NB4 (cell line): ENCODE measurements around the gene AMN1.
"Not testable (repeated sequence)": the region's sequence is repeated elsewhere in the genome, so short reads cannot be mapped to it uniquely, and the experiment has no call there.

ENCODE experiments used
- DNase-seq: peaks from one replicate; pipeline ENCODE4 v3.0.0; 2010; ENCODE audit warnings: low read depth
- H3K4me3 ChIP-seq: one replicate; pipeline ENCODE4 v1.5.1; 2011; ENCODE audit warnings: mild to moderate bottlenecking, low read depth, low read length, moderate library complexity
- MAX ChIP-seq: IDR thresholded peaks from 2 replicates; pipeline ENCODE4 v1.6.1; 2011; ENCODE audit warnings: low read depth, low read length
- MYC ChIP-seq: IDR thresholded peaks from 2 replicates; pipeline ENCODE4 v1.6.1; 2011; ENCODE audit warnings: low read depth, low read length
- POLR2A ChIP-seq: IDR thresholded peaks from 2 replicates; pipeline ENCODE4 v1.6.1; 2011; ENCODE audit warnings: mild to moderate bottlenecking; ENCODE audit not compliant: insufficient read length; ENCODE audit errors: extremely low read depth
- TF ChIP-seq, protein P1 (sequence below): IDR thresholded peaks from one replicate; pipeline ENCODE4 v1.5.1; 2012; ENCODE audit warnings: low read depth, low read length

AMN1 gene

GRCh38 chr12:31715283-31715825, 13.5 kb downstream of the AMN1 start:
- no peak overlapping the region for H3K4me3 ChIP-seq
- DNase-seq, result peak; percentile 54
- TF ChIP-seq, protein P1, sequence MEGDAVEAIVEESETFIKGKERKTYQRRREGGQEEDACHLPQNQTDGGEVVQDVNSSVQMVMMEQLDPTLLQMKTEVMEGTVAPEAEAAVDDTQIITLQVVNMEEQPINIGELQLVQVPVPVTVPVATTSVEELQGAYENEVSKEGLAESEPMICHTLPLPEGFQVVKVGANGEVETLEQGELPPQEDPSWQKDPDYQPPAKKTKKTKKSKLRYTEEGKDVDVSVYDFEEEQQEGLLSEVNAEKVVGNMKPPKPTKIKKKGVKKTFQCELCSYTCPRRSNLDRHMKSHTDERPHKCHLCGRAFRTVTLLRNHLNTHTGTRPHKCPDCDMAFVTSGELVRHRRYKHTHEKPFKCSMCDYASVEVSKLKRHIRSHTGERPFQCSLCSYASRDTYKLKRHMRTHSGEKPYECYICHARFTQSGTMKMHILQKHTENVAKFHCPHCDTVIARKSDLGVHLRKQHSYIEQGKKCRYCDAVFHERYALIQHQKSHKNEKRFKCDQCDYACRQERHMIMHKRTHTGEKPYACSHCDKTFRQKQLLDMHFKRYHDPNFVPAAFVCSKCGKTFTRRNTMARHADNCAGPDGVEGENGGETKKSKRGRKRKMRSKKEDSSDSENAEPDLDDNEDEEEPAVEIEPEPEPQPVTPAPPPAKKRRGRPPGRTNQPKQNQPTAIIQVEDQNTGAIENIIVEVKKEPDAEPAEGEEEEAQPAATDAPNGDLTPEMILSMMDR, result no peak
- TF ChIP-seq POLR2A, result no peak
- no peak for TF ChIP-seq MAX
- no peak for TF ChIP-seq MYC

DNA sequence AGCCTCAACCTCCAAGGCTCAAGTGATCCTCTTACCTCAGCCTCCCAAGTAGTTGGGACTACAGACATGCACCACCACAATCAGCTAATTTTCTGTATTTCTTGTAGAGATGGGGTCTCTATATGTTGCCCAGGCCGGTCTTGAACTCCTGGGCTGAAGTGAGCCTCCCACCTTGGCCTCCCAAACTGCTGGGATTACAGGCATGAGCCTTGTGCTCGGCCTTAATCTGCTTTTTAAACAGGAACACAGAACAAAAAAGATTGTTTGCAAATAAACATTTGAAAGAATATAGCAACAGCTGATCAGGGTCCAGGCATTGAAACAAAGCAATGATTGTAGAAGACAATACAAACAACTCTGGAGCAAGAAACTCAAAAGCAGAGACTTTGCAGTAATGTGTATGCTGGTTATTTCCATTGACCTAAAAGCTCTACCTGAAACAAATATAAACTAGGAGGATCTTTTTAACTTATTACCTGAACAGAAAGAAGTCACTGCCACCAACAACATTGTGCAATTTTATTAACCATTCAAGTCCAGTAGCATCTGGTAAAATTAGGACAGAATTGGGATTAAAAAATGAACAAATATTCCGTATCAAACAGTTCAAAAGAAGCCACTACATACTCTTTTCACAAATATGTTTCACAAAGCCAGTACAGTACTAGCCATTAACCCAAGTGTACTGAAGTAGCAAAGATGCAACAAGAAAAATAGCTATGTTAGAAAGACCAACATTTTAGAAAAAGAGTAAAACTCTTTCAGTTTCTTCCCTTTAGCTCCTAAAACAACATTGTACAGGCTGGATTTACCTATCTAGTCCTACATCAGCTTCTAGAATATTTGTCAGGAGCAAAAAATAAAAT, 14.2 kb downstream of the AMN1 start:
- H3K4me3 ChIP-seq, result no peak overlapping the region
- no peak for DNase-seq
- TF ChIP-seq POLR2A, result no peak
- TF ChIP-seq MAX, result no peak
- TF ChIP-seq MYC, result no peak
- TF ChIP-seq, protein P1, result no peak

DNA sequence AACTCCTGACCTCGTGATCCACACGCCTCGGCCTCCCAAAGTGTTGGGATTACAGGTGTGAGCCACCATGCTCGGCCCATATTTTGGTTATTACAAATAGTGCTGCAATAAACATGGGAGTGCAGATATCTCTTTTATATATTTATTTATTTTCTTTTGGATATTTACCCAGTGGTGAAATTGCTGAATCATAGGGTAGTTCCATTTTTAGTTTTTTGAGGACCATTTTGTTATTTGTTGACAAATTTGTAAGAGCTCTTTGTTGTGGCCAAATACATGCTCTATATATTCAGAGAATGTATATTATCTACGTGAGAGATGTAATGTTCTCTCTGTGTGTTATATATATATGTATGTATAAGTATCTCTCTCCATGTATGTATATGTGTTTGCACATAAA, 15.9 kb downstream of the AMN1 start:
- no peak for DNase-seq
- no peak for TF ChIP-seq POLR2A
- TF ChIP-seq MAX, result no peak
- TF ChIP-seq, protein P1, result no peak
- TF ChIP-seq MYC, result no peak
- H3K4me3 ChIP-seq, result no peak overlapping the region

DNA sequence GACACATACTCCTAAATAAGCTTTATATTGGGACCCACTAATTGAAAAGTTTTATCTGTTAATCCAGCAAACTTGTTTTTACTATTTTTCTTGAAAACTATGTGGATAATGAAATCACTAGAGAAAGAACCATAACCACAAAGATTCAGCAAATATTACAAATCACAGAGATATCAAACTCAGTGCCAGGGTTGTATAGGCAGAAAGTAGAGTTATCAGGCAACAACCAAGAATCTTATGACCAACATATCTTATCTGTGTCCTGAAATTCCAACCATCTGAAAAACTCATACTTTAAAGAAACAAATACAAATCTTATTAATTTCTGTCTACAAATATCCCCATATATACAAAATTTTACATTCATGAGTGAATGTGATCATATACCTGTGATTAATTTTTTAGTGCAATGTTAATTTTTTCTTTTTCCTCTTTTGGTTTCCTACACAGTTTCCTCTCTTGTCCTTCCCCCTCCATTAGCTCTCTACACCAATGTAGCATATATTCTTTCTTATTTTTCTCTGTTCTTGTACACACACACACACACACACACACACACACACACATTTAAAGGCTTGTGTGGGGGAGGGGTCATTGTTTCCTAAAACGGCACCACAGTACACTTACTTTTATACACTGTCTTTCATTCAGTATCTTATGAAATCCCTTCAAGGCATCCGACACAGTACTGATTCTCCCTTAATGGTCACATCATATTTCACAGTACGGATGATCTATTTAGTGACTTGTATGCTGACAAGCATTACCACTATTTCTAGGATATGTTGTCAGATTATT, 18.6 kb downstream of the AMN1 start:
- H3K4me3 ChIP-seq, result no peak overlapping the region
- DNase-seq, result no peak
- no peak for TF ChIP-seq MAX
- TF ChIP-seq POLR2A, result no peak
- TF ChIP-seq MYC, result no peak
- TF ChIP-seq, protein P1, result no peak

- not testable (repeated sequence) for DNase-seq, H3K4me3 ChIP-seq
Measured at GRCh38 chr12:31708118-31708517, 20.7 kb downstream of the AMN1 start.

DNA sequence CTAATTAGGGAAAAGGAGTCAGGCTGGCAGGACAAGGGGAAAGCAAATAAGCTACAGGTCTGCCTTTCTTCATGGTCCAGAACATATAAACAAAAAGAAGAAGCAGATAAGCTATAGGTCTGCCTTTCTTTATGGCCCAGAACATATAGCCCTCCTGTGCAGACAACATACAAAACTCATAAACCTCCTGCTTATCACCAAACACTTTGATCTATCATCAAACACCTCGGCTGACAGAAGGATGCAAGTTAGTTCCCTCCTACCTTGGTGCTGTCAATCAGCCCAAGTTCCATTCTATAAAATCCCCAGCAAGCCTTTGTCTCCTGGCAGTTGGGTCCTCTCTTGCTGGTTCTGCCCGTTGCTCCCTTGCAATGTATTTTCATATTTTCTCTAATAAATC, 23.2 kb downstream of the AMN1 start:
- DNase-seq, result no peak
- no peak overlapping the region for H3K4me3 ChIP-seq
- TF ChIP-seq, protein P1, result no peak
- TF ChIP-seq MAX, result no peak
- TF ChIP-seq MYC, result no peak
- no peak for TF ChIP-seq POLR2A
